Smooth muscle cell (in vitro differentiated cells): ENCODE measurements around the gene ANTXR1. TPM values are rescaled to one million over a fixed set of nuclear protein-coding genes. Genes with fewer than 3 reads are reported as not detected.
"Not testable (repeated sequence)": the region's sequence is repeated elsewhere in the genome, so short reads cannot be mapped to it uniquely, and the experiment has no call there.

Experiments
- DNase-seq: peaks from one replicate; lab custom pipeline; 2025; ENCODE audit not compliant: unreplicated experiment; lab: John Stamatoyannopoulos, UW
- H2AFZ ChIP-seq: fragments of 200-600 bp; sonication (generic); 2 replicates; pipeline ENCODE4 v1.6.0; 2016; ENCODE audit warnings: antibody characterized with exemption, low read depth, mild to moderate bottlenecking
- H3F3A ChIP-seq: fragments of 200-600 bp; sonication (generic); 2 replicates; pipeline ENCODE4 v1.6.0; 2017; ENCODE audit warnings: antibody characterized with exemption, low read depth
- H3K27ac ChIP-seq: fragments of 200-600 bp; sonication (generic); 2 replicates; pipeline ENCODE4 v1.5.1; 2016; ENCODE audit warnings: low read depth, mild to moderate bottlenecking
- H3K27me3 ChIP-seq: fragments of 200-600 bp; sonication (generic); 2 replicates; pipeline ENCODE4 v1.6.1; 2016; ENCODE audit warnings: low read depth, mild to moderate bottlenecking
- H3K36me3 ChIP-seq: fragments of 200-600 bp; sonication (generic); 2 replicates; pipeline ENCODE4 v1.5.1; 2016; ENCODE audit warnings: low read depth
- H3K4me1 ChIP-seq: fragments of 200-600 bp; sonication (generic); 2 replicates; pipeline ENCODE4 v1.5.1; 2016; ENCODE audit warnings: low read depth
- H3K4me2 ChIP-seq: fragments of 200-600 bp; sonication (generic); 2 replicates; pipeline ENCODE4 v1.6.0; 2016; ENCODE audit warnings: mild to moderate bottlenecking
- H3K4me3 ChIP-seq: fragments of 200-600 bp; sonication (generic); 2 replicates; pipeline ENCODE4 v1.5.1; 2016; ENCODE audit warnings: mild to moderate bottlenecking
- H3K79me2 ChIP-seq: fragments of 200-600 bp; sonication (generic); 2 replicates; pipeline ENCODE4 v1.6.0; 2016; ENCODE audit warnings: low read depth, mild to moderate bottlenecking
- H3K9ac ChIP-seq: fragments of 200-600 bp; sonication (generic); 2 replicates; pipeline ENCODE4 v1.6.0; 2016; ENCODE audit warnings: low read depth
- H3K9me3 ChIP-seq: fragments of 200-600 bp; sonication (generic); replicated peaks from 2 replicates; pipeline ENCODE4 v1.5.1; 2016; ENCODE audit warnings: low read depth
- H4K20me1 ChIP-seq: fragments of 200-600 bp; sonication (generic); 2 replicates; pipeline ENCODE4 v1.6.0; 2016; ENCODE audit warnings: low read depth
- WGBS: methylation state at CpG from one replicate; pipeline ENCODE4 v1.1.7; 2016; ENCODE audit warnings: low lambda C conversion rate; 5-methylcytosine and 5-hydroxymethylcytosine counted together
- polyA plus RNA-seq: library from polyadenylated mRNA; unstranded; fragments of >200 nt; fragmentation: Nextera tagmentation; extraction: Ambion mirVana; gene quantifications from 2 replicates; pipeline ENCODE4 v1.2.1, GENCODE V29; 2016
- total RNA-seq: library from RNA; depleted of rRNA; stranded (reverse); fragments of >200 nt; gene quantifications from 2 replicates; pipeline ENCODE4 v1.2.3, GENCODE V29; 2014
- TF ChIP-seq, protein P1 (sequence below): fragments of 200-600 bp; sonication (generic); IDR thresholded peaks from 2 replicates; pipeline ENCODE4 v1.5.1; 2017; ENCODE audit warnings: borderline replicate concordance, mild to moderate bottlenecking, antibody characterized with exemption; ENCODE audit not compliant: insufficient read depth, poor library complexity, severe bottlenecking

ANTXR1 gene
- total and polyA plus RNA-seq, 2 experiments from 2014 or later = 292 to 309 TPM

- Histone ChIP-seq H3K4me3 (no peak overlapping the region), H3K9ac (peak overlapping the region; percentile 61)
- DNase-seq = no peak
Measured at GRCh38 chr2:69225933-69226332, 213.0 kb downstream of the ANTXR1 start.

DNA sequence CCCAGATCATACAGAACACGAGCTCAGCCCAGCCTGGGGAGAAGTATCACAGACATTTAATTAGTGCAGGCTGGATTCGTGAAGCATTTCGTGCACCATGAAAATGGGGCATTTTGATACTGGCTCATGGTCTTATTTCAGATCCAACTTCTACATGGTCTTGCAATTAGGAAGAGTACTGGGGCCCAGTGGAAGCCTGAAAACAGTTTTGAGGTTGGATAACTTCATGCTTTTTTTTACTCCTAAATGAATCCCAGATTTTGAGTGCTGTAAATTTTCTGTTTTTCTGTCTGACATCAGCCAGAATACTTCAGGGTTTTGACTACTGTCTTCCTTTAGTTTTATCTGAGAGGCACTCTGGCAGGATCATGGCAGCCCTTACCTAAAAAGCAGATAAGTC is 213.9 kb downstream of the ANTXR1 start:
- Histone ChIP-seq H3K9ac (no peak overlapping the region), H3K79me2 (peaks cover 10% of the 10 kb centered on the region), H3K36me3 (peaks cover 8% of the 10 kb centered on the region), H3K9me3 (no peaks in the 10 kb centered on the region), H3K4me1 (peaks cover 19% of the 10 kb centered on the region), H3K4me2 (no peak overlapping the region), H4K20me1 (no peaks in the 10 kb centered on the region), H3K27ac (peak overlapping the region; percentile 86), H3K27me3 (no peaks in the 10 kb centered on the region), H3K4me3 (no peak overlapping the region), H3F3A (peaks cover under 1% of the 10 kb centered on the region), H2AFZ (no peak overlapping the region)
- TF ChIP-seq, protein P1, sequence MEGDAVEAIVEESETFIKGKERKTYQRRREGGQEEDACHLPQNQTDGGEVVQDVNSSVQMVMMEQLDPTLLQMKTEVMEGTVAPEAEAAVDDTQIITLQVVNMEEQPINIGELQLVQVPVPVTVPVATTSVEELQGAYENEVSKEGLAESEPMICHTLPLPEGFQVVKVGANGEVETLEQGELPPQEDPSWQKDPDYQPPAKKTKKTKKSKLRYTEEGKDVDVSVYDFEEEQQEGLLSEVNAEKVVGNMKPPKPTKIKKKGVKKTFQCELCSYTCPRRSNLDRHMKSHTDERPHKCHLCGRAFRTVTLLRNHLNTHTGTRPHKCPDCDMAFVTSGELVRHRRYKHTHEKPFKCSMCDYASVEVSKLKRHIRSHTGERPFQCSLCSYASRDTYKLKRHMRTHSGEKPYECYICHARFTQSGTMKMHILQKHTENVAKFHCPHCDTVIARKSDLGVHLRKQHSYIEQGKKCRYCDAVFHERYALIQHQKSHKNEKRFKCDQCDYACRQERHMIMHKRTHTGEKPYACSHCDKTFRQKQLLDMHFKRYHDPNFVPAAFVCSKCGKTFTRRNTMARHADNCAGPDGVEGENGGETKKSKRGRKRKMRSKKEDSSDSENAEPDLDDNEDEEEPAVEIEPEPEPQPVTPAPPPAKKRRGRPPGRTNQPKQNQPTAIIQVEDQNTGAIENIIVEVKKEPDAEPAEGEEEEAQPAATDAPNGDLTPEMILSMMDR = no peak
- DNase-seq = no peak
- 89% methylated on average over 3 of the region's 3 CpGs for WGBS

More at GRCh38 chr2:69225933-69226332, 213.0 kb downstream of the ANTXR1 start:
- H3K27ac ChIP-seq = peak overlapping the region; percentile 86
- no peak overlapping the region for H3K4me2 ChIP-seq
- WGBS = 13% methylated on average over 2 of the region's 2 CpGs
- peaks cover 27% of the 10 kb centered on the region for H3K4me1 ChIP-seq
- H3K9me3 ChIP-seq = no peaks in the 10 kb centered on the region
- H3F3A ChIP-seq = peaks cover 11% of the 10 kb centered on the region
- TF ChIP-seq, protein P1 = no peak
- no peak overlapping the region for H2AFZ ChIP-seq
- peaks cover 10% of the 10 kb centered on the region for H3K79me2 ChIP-seq
- H3K27me3 ChIP-seq = no peaks in the 10 kb centered on the region
- H4K20me1 ChIP-seq = no peaks in the 10 kb centered on the region
- peaks cover 8% of the 10 kb centered on the region for H3K36me3 ChIP-seq

- no peaks in the 10 kb centered on the region for H3F3A ChIP-seq
- H3K79me2 ChIP-seq = peaks cover 10% of the 10 kb centered on the region
- H3K4me3 ChIP-seq = no peak overlapping the region
- no peak overlapping the region for H3K4me2 ChIP-seq
- H3K36me3 ChIP-seq = peaks cover 8% of the 10 kb centered on the region
- TF ChIP-seq, protein P1 = no peak
- no peak for DNase-seq
- H2AFZ ChIP-seq = no peak overlapping the region
- H3K27me3 ChIP-seq = no peaks in the 10 kb centered on the region
- H3K9ac ChIP-seq = no peak overlapping the region
- peaks cover 19% of the 10 kb centered on the region for H3K4me1 ChIP-seq
- no peaks in the 10 kb centered on the region for H3K9me3 ChIP-seq
- peak overlapping the region; percentile 86 for H3K27ac ChIP-seq
- no peaks in the 10 kb centered on the region for H4K20me1 ChIP-seq
Measured at GRCh38 chr2:69227716-69228115, 214.7 kb downstream of the ANTXR1 start.

DNA sequence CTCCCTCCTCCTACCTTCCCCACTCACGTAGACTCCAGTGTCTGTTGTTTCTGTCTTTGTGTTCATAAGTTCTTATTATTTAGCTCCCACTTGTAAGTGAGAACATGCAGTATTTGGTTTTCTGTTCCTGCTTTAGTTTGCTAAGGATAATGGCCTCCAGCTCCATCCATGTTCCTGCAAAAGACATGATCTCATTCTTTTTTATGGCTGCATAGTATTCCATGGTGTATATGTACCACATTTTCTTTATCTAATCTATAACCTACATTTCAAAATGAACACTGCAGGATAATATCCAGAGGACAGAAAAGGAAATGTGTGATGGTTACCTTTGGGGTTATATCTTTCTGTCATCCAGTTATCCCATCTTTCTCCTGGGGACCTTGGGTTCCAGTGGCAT is 218.0 kb downstream of the ANTXR1 start:
- not testable (repeated sequence) for H4K20me1 ChIP-seq, H3K36me3 ChIP-seq, H3K4me1 ChIP-seq, H3K9me3 ChIP-seq, H3K27me3 ChIP-seq, DNase-seq, H3K4me3 ChIP-seq, H3K4me2 ChIP-seq, H3K27ac ChIP-seq, H2AFZ ChIP-seq, H3K9ac ChIP-seq
- 100% methylated on average over 1 of the region's 1 CpG for WGBS
- Histone ChIP-seq H3F3A (peaks cover 11% of the 10 kb centered on the region), H3K79me2 (peaks cover 16% of the 10 kb centered on the region)
